GM12874 (cell line): Measurements from ENCODE around the gene PSAT1.

Experiments used
- TF ChIP-seq, protein P1 (sequence below): IDR thresholded peaks from 2 replicates; pipeline ENCODE4 v1.5.1; 2011; ENCODE audit warnings: low read depth, mild to moderate bottlenecking, control low read depth, low read length, moderate library complexity; ENCODE audit not compliant: insufficient read depth

The PSAT1 gene

DNA sequence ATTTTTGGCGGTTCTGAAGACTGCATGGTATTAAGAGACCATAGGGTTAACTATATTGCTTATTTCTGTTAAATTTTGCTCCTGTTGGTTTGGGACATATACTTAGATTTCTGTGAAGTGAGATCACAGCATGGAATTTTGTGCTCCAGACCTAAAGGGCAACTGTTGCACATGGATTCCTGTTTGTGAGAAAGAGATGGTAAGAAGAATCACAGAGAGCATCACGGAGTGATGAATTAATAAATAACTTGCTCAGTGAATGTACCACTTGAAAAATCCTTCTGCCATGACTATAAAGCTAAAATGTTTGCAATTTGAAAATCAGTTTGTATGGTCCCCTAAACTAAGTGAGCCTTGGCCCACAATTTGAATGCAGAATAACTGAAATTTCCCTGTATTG lies 4.5 kb downstream of the PSAT1 start:
- TF ChIP-seq, protein P1, sequence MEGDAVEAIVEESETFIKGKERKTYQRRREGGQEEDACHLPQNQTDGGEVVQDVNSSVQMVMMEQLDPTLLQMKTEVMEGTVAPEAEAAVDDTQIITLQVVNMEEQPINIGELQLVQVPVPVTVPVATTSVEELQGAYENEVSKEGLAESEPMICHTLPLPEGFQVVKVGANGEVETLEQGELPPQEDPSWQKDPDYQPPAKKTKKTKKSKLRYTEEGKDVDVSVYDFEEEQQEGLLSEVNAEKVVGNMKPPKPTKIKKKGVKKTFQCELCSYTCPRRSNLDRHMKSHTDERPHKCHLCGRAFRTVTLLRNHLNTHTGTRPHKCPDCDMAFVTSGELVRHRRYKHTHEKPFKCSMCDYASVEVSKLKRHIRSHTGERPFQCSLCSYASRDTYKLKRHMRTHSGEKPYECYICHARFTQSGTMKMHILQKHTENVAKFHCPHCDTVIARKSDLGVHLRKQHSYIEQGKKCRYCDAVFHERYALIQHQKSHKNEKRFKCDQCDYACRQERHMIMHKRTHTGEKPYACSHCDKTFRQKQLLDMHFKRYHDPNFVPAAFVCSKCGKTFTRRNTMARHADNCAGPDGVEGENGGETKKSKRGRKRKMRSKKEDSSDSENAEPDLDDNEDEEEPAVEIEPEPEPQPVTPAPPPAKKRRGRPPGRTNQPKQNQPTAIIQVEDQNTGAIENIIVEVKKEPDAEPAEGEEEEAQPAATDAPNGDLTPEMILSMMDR, result no peak

DNA sequence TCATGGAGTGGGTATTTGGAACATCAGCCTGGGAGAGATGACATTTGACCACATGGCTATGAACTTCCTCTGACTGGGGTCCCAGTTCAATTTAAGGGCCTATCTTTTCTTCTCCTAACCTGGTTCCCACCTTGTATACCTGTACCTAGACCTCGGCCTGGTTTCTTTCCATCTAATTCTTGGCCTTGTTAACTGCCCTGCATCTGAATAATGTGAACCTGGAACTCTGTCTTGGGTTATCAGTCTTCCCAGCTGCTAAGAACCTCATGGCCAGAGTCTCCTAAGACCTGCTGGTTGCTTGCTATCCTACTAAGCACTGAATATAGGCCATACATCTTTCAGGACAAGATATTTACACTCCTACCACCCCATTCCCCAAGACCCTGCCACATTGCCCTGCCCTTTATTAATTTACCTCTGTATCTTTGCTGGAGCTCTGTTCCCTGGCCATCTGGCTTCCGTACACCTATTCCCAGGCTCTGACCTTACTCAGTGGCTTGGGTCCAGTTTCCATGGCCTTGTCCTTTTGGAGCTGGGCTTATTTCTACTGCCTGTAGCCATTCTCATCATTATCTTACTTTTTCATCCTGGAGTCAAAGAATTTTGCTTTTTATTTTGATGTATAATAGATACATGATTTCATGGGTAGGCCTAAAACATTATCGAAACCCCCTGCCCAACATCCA lies 6.6 kb downstream of the PSAT1 start:
- TF ChIP-seq, protein P1, result no peak

DNA sequence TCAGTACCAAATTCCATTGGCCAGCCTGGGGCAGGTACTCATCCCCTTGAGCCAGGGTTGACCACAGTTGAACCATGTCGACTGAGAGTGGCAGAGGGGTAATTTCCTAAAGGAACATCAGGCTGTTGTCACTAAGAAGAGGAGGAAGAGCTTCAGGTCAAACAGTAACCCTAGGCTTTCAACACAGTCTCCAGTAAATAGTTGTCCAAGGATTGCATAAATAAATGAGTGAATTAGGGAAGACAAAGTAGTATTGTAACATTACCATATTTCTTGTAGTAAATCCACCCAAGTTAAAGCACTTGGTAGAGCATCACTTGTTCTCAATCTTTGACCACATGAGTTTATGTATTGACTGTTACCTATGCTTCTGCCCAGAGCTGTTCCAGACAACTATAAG lies 7.4 kb downstream of the PSAT1 start:
- TF ChIP-seq, protein P1, result no peak

DNA sequence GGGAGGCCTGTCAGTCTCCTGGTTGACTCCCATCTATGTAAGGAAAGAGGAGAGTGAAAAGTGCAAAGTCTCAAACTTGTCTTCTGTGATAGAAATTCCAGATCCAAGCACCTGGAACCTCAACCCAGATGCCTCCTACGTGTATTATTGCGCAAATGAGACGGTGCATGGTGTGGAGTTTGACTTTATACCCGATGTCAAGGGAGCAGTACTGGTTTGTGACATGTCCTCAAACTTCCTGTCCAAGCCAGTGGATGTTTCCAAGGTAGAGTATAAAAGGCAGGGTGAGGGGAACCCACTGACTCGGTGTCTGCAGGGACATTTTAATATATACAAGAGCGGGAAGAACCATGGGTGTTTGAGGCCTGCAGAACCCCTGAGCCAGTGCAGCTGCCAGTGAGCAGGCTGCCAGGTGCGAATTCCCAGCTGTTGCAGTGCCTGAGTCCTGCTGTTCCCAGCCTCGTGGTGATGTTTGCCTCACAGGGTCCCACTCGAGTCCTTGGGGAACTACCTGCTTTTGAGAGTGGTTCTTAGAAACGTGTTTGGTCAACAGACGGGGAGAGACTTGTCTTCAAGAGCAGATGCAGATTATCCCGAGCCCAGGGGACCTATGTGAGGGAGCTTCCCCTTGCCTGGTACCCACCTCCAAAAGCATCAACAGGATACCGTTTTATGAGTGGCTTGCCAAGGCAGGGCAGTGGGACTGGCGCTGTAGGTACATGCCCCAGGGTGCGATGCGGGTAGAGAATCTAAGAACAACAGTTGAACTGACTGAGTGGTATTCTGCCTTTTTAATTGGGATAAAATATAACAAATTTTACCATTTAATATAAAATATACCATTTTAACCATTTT lies 9.5 kb downstream of the PSAT1 start:
- TF ChIP-seq, protein P1, result no peak

DNA sequence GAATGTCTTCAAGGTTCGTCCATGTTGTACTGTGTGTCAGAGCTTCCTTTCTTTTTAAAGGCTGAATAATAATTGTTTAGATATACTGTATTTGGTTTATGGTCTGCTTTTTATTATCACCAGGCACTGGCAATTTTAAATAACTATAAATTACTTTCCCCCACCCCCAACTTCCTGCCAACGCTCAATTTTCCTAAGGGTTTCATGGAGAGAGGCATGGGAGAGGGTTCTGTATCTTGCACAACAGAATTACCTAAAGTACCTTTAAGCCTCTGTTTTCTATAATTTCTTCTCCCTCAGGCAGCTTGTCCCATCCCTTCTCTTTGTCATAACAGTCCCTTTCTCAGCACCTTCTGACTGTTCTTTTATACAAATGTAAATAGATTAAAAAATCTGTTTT lies 10.4 kb downstream of the PSAT1 start:
- TF ChIP-seq, protein P1, result no peak

DNA sequence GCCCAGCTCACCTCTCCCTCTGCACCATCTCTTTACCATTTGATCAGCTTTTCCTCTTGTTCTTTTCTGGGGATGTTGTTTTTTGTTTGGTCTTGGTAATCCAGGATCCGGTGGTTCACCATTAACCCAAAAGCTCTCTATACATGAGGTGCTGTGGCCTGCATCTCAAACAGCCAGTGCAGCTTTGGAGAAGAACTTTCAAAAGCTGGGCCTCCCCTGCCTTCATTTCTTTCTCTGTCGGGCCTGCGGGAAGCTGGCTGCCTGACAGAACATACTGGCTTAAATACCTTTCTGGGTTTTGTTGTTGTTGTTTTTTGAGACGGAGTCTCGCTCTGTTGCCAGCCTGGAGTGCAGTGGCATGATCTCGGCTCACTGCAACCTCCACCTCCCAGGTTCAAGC lies 12.1 kb downstream of the PSAT1 start:
- TF ChIP-seq, protein P1, result no peak

DNA sequence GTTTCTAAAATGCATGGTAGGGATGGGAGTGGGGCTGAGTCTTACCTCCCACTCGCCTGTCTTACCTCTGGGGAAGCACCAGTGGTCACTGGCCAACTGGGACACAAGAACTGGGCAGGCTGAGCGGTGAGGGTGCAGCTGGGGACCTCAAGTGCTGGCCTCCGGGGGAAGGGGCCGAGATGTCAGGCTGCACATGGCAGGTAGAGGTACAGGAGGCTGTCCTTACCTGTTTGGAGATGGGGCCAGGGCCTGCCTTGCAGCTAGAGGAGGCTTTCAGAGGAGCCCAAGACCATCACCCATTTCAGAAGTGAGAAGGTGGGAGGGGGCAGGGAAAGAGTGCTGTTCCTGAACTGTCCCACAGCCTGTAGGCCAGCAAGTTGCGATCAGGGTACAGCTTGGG lies 14.2 kb downstream of the PSAT1 start:
- TF ChIP-seq, protein P1, result no peak
